ENCODE results near the gene PAPLN. TPM values are rescaled to one million over a fixed set of nuclear protein-coding genes. Genes with fewer than 3 reads are reported as not detected.
A peak's percentile ranks its signal among the peaks of the same experiment; 100 is the strongest.

PAPLN gene
- total RNA-seq, 3 donors from 2014 or later, result 19.7 to 29.9 (median 23.8) TPM

- TF ChIP-seq POLR2AphosphoS5 (IDR thresholded peaks at IDR 0.05) (no peak), POLR2A (IDR thresholded peaks at IDR 0.05) (no peak), CTCF (IDR thresholded peaks at IDR 0.05) (no peak)
- intact Hi-C loops (cut with DNase I; ENCODE audit: low total_unique reads), result no loop called here
Measured at GRCh38 chr14:73269729-73270531, 32.6 kb downstream of the PAPLN start.

DNA sequence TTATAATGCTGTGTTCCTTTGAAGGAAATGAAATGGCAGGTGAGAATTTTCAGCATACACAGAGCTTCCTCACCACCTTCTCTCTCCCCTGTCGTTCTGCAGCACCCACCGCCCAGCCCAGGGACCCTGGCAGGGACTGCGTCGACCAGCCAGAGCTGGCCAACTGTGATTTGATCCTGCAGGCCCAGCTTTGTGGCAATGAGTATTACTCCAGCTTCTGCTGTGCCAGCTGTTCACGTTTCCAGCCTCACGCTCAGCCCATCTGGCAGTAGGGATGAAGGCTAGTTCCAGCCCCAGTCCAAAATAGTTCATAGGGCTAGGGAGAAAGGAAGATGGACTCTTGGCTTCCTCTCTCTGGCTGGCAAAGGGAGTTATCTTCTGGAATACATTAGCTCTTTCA, 35.1 kb downstream of the PAPLN start:
- no peak overlapping the region for H3K4me3 ChIP-seq
- no peaks in the 10 kb centered on the region for H3K27me3 ChIP-seq
- TF ChIP-seq CTCF (IDR thresholded peaks at IDR 0.05) (no peak), POLR2AphosphoS5 (IDR thresholded peaks at IDR 0.05) (no peak), POLR2A (IDR thresholded peaks at IDR 0.05) (no peak)
- peaks cover 0 to 7% of the 10 kb centered on the region in 2 donors for H3K4me1 ChIP-seq
- no peaks in the 10 kb centered on the region for H3K9me3 ChIP-seq
- H3K27ac ChIP-seq, result no peak overlapping the region
- intact Hi-C loops (cut with DNase I; ENCODE audit: low total_unique reads), result no loop called here
- H3K36me3 ChIP-seq, result no peaks in the 10 kb centered on the region
- DNase-seq (ENCODE audit: low spot score in 2 of 2), result no peak

More at GRCh38 chr14:73269729-73270531, 32.6 kb downstream of the PAPLN start:
- H3K4me1 ChIP-seq, result peaks cover 0 to 7% of the 10 kb centered on the region in 2 donors
- no peak for DNase-seq (ENCODE audit: low spot score in 2 of 2)
- H3K9me3 ChIP-seq, result no peaks in the 10 kb centered on the region
- H3K36me3 ChIP-seq, result no peaks in the 10 kb centered on the region
- peak overlapping the region; percentile 35 to 69 (median 55) for H3K4me3 ChIP-seq
- no peaks in the 10 kb centered on the region for H3K27me3 ChIP-seq
- peak overlapping the region; percentile 50 to 65 for H3K27ac ChIP-seq

DNA sequence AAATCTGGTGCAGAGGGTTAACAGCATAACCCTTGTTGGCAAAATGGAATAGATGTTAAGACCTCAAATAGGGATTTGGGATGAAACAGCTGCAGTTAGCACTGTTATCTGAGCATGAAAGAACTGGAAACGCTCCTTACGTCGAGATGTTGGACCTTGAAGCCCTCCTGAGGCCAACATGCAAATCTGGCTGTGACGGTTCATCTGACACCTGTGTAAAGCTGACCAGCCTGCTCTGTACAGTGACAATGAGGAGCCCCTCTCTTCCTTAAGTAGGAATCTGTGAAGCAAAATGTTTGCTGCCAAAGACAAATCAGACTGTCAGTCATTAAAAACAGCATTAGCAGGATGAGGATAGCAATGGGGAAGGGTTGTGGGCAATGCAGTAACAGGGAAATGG, 36.5 kb downstream of the PAPLN start:
- intact Hi-C loops (cut with DNase I; ENCODE audit: low total_unique reads), result no loop called here
- Histone ChIP-seq H3K4me3 (no peak overlapping the region), H3K27me3 (no peaks in the 10 kb centered on the region), H3K27ac (no peak overlapping the region), H3K4me1 (peaks cover 0 to 7% of the 10 kb centered on the region in 2 donors), H3K36me3 (no peaks in the 10 kb centered on the region), H3K9me3 (no peaks in the 10 kb centered on the region)
- no peak for DNase-seq (ENCODE audit: low spot score in 2 of 2)
- TF ChIP-seq CTCF (IDR thresholded peaks at IDR 0.05) (no peak), POLR2AphosphoS5 (IDR thresholded peaks at IDR 0.05) (no peak), POLR2A (IDR thresholded peaks at IDR 0.05) (no peak)

DNA sequence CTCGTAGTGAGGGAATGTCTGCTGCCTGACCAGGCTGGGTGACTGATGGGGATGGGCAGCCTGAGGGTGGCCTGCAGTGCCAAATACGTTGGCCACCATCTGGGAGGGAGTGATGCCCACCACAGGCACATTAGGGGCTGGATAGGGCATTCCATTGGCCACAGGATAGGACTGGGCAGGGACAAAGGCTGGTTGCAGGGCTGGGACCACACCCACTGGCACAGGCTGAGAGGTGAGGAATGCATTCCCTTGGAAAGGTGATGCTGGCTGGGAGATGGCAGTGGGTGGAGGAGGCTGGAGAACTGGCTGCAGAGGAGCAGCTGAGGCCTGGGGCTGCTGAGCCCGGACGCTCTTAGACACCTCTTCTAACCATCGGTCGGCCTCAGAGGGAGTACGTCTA, 39.5 kb downstream of the PAPLN start:
- no peaks in the 10 kb centered on the region for H3K9me3 ChIP-seq
- TF ChIP-seq POLR2A (IDR thresholded peaks at IDR 0.05) (no peak), CTCF (IDR thresholded peaks at IDR 0.05) (no peak), POLR2AphosphoS5 (IDR thresholded peaks at IDR 0.05) (no peak)
- no peak for DNase-seq (ENCODE audit: low spot score in 2 of 2)
- H3K36me3 ChIP-seq, result peaks cover 5% of the 10 kb centered on the region
- intact Hi-C loops (cut with DNase I; ENCODE audit: low total_unique reads), result no loop called here
- no peaks in the 10 kb centered on the region for H3K4me1 ChIP-seq
- no peak overlapping the region for H3K4me3 ChIP-seq
- H3K27me3 ChIP-seq, result no peaks in the 10 kb centered on the region
- H3K27ac ChIP-seq, result no peak overlapping the region

DNA sequence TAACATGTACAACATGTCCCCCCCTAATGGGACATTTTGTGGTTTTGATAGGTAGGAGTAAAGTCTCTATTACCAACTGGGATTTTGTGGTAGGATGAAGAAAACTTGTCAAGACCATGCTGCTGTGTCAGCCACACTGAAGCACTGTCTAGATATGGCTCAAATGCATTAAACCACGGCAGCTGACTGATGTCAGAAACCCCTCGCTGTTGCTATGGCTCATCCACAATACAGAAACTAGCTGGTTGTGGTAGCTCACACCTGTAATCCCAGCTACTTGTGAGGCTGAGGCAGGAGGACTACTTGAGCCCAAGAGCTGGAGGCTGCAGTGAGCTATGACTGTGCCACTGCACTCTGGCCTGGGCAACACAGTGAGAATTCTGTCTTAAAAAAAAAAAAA, 40.1 kb downstream of the PAPLN start:
- no peak for TF ChIP-seq CTCF (IDR thresholded peaks at IDR 0.05)
- TF ChIP-seq POLR2A (IDR thresholded peaks at IDR 0.05), result no peak
- TF ChIP-seq POLR2AphosphoS5 (IDR thresholded peaks at IDR 0.05), result no peak
- intact Hi-C loops (cut with DNase I; ENCODE audit: low total_unique reads), result no loop called here
- H3K36me3 ChIP-seq, result peaks cover 5% of the 10 kb centered on the region

More for the DNA sequence above, 40.1 kb downstream of the PAPLN start:
- H3K27me3 ChIP-seq, result no peaks in the 10 kb centered on the region
- DNase-seq (ENCODE audit: low spot score in 2 of 2), result no peak
- H3K9me3 ChIP-seq, result no peaks in the 10 kb centered on the region
- no peak overlapping the region for H3K4me3 ChIP-seq
- no peaks in the 10 kb centered on the region for H3K4me1 ChIP-seq
- no peak overlapping the region for H3K27ac ChIP-seq
